ENCODE measurements around the gene HELZ. TPM values are rescaled to one million over a fixed set of nuclear protein-coding genes. Genes with fewer than 3 reads are reported as not detected.
"Not testable (repeated sequence)": the region's sequence is repeated elsewhere in the genome, so short reads cannot be mapped to it uniquely, and the experiment has no call there.

HELZ gene
- polyA plus RNA-seq, 1 donor: 25.7 TPM

DNA sequence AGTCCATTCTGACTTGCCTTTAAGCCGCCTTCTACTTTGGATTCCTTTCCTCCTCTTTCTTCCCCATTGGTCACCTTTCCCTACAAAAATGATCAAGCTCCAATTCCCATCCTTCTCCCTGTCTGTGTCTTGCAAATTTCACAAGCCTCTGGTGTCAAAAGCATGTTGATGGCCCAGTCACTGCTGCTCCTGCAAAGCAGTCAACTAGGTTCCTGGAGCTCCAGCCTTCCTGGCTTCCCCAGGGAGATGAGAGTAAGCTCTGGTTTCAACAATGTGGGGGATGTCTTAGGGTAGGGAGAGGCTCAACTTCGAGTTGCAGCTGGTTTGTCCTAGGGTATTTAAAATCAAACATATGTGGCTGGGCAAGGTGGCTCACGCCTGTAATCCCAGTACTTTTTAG, 36.1 kb upstream of the HELZ start:
- Histone ChIP-seq H3K36me3 (ENCODE audit: control insufficient read depth, insufficient read depth, low read length) (no peaks in the 10 kb centered on the region), H3K27me3 (ENCODE audit: control insufficient read depth, insufficient read depth, low read length) (no peaks in the 10 kb centered on the region), H3K4me1 (ENCODE audit: control insufficient read depth, insufficient read depth, low read length) (no peaks in the 10 kb centered on the region), H3K4me3 (ENCODE audit: low read length) (no peak overlapping the region), H3K9me3 (ENCODE audit: control insufficient read depth, low read depth, low read length) (no peaks in the 10 kb centered on the region), H3K27ac (ENCODE audit: low read length) (no peak overlapping the region)
- DNase-seq: no peak
- 86% methylated on average over 1 of the region's 3 CpGs for WGBS (ENCODE audit: insufficient coverage, low lambda C conversion rate)

DNA sequence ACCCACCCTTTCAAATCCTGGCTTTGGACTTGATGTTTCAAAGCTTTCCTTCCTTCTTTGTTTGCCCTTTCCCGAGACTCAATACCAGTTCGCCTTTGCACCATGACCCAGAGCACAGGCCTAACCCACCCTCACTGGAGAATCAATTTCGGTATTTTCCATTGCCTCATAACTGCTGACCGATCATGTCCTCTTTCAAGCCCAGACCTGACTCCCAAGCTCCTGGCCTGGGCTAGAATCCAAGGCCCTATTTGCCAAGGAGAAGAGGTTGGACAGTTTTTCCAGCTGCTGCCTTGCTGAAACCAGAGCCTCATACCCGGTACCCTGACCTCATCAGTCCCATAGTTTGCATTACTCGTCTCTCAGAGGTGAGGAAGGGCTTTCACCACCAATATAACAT, 35.3 kb upstream of the HELZ start:
- no peaks in the 10 kb centered on the region for H3K27me3 ChIP-seq (ENCODE audit: control insufficient read depth, insufficient read depth, low read length)
- H3K36me3 ChIP-seq (ENCODE audit: control insufficient read depth, insufficient read depth, low read length): no peaks in the 10 kb centered on the region
- no peak for DNase-seq
- H3K9me3 ChIP-seq (ENCODE audit: control insufficient read depth, low read depth, low read length): no peaks in the 10 kb centered on the region
- H3K4me3 ChIP-seq (ENCODE audit: low read length): no peak overlapping the region
- no peaks in the 10 kb centered on the region for H3K4me1 ChIP-seq (ENCODE audit: control insufficient read depth, insufficient read depth, low read length)
- no peak overlapping the region for H3K27ac ChIP-seq (ENCODE audit: low read length)
- WGBS (ENCODE audit: insufficient coverage, low lambda C conversion rate): no CpG with 5 or more reads among the region's 6 CpGs

DNA sequence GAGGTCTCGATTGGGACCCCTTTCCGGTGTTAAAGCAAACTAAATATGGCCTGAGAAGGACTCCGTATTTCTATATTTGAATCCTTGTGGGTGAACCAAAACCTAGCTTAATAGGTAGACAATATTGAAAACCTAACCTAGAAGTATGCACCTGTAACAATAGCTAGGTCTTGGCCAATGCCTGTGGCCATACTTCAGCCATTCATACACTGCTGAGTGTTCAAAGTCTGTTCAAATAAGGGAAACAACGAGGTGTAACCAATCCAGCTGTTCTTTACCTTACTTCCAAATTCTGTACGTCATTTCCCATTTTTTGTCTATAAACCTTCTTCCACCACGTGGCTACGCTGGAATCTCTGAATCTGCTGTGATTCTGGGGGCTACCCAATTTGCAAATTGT, 34.1 kb upstream of the HELZ start:
- Histone ChIP-seq H3K36me3 (ENCODE audit: control insufficient read depth, insufficient read depth, low read length) (no peaks in the 10 kb centered on the region), H3K27ac (ENCODE audit: low read length) (no peak overlapping the region), H3K27me3 (ENCODE audit: control insufficient read depth, insufficient read depth, low read length) (no peaks in the 10 kb centered on the region), H3K4me3 (ENCODE audit: low read length) (no peak overlapping the region), H3K9me3 (ENCODE audit: control insufficient read depth, low read depth, low read length) (no peaks in the 10 kb centered on the region), H3K4me1 (ENCODE audit: control insufficient read depth, insufficient read depth, low read length) (no peaks in the 10 kb centered on the region)
- WGBS (ENCODE audit: insufficient coverage, low lambda C conversion rate): 78% methylated on average over 6 of the region's 7 CpGs
- DNase-seq: no peak

- H3K9me3 ChIP-seq (ENCODE audit: control insufficient read depth, low read depth, low read length): no peaks in the 10 kb centered on the region
- DNase-seq: no peak
- no peaks in the 10 kb centered on the region for H3K4me1 ChIP-seq (ENCODE audit: control insufficient read depth, insufficient read depth, low read length)
- H3K27ac ChIP-seq (ENCODE audit: low read length): no peak overlapping the region
- H3K4me3 ChIP-seq (ENCODE audit: low read length): no peak overlapping the region
- no peaks in the 10 kb centered on the region for H3K36me3 ChIP-seq (ENCODE audit: control insufficient read depth, insufficient read depth, low read length)
- no peaks in the 10 kb centered on the region for H3K27me3 ChIP-seq (ENCODE audit: control insufficient read depth, insufficient read depth, low read length)
- no CpG with 5 or more reads among the region's 10 CpGs for WGBS (ENCODE audit: insufficient coverage, low lambda C conversion rate)
Observed at GRCh38 chr17:67278363-67278762, 33.4 kb upstream of the HELZ start.

- no peak overlapping the region for H3K27ac ChIP-seq (ENCODE audit: low read length)
- no peak overlapping the region for H3K4me3 ChIP-seq (ENCODE audit: low read length)
- H3K4me1 ChIP-seq (ENCODE audit: control insufficient read depth, insufficient read depth, low read length): no peaks in the 10 kb centered on the region
- no CpG with 5 or more reads among the region's 10 CpGs for WGBS (ENCODE audit: insufficient coverage, low lambda C conversion rate)
- no peaks in the 10 kb centered on the region for H3K27me3 ChIP-seq (ENCODE audit: control insufficient read depth, insufficient read depth, low read length)
- no peaks in the 10 kb centered on the region for H3K36me3 ChIP-seq (ENCODE audit: control insufficient read depth, insufficient read depth, low read length)
- no peak for DNase-seq
- no peaks in the 10 kb centered on the region for H3K9me3 ChIP-seq (ENCODE audit: control insufficient read depth, low read depth, low read length)
Observed at GRCh38 chr17:67276075-67276474, 31.1 kb upstream of the HELZ start.

GRCh38 chr17:67274466-67274865, 29.5 kb upstream of the HELZ start:
- H3K27ac ChIP-seq (ENCODE audit: low read length): no peak overlapping the region
- no CpG with 5 or more reads among the region's 5 CpGs for WGBS (ENCODE audit: insufficient coverage, low lambda C conversion rate)
- H3K4me1 ChIP-seq (ENCODE audit: control insufficient read depth, insufficient read depth, low read length): no peaks in the 10 kb centered on the region
- H3K4me3 ChIP-seq (ENCODE audit: low read length): no peak overlapping the region
- no peaks in the 10 kb centered on the region for H3K27me3 ChIP-seq (ENCODE audit: control insufficient read depth, insufficient read depth, low read length)
- no peaks in the 10 kb centered on the region for H3K36me3 ChIP-seq (ENCODE audit: control insufficient read depth, insufficient read depth, low read length)
- peak; percentile 30 to 44 for DNase-seq
- H3K9me3 ChIP-seq (ENCODE audit: control insufficient read depth, low read depth, low read length): no peaks in the 10 kb centered on the region

- no peaks in the 10 kb centered on the region for H3K4me1 ChIP-seq (ENCODE audit: control insufficient read depth, insufficient read depth, low read length)
- WGBS (ENCODE audit: insufficient coverage, low lambda C conversion rate): 100% methylated on average over 2 of the region's 2 CpGs
Observed at GRCh38 chr17:67273900-67274299, 28.9 kb upstream of the HELZ start.

GRCh38 chr17:67272312-67273047, 27.5 kb upstream of the HELZ start:
- Histone ChIP-seq H3K4me3 (ENCODE audit: low read length) (no peak overlapping the region), H3K27me3 (ENCODE audit: control insufficient read depth, insufficient read depth, low read length) (no peaks in the 10 kb centered on the region), H3K4me1 (ENCODE audit: control insufficient read depth, insufficient read depth, low read length) (no peaks in the 10 kb centered on the region), H3K36me3 (ENCODE audit: control insufficient read depth, insufficient read depth, low read length) (no peaks in the 10 kb centered on the region), H3K9me3 (ENCODE audit: control insufficient read depth, low read depth, low read length) (no peaks in the 10 kb centered on the region), H3K27ac (ENCODE audit: low read length) (no peak overlapping the region)
- no peak for DNase-seq
- WGBS (ENCODE audit: insufficient coverage, low lambda C conversion rate): 100% methylated on average over 1 of the region's 13 CpGs

More at GRCh38 chr17:67273900-67274299, 28.9 kb upstream of the HELZ start:
- no peak overlapping the region for H3K4me3 ChIP-seq (ENCODE audit: low read length)
- DNase-seq: no peak
- H3K36me3 ChIP-seq (ENCODE audit: control insufficient read depth, insufficient read depth, low read length): no peaks in the 10 kb centered on the region
- no peak overlapping the region for H3K27ac ChIP-seq (ENCODE audit: low read length)
- H3K27me3 ChIP-seq (ENCODE audit: control insufficient read depth, insufficient read depth, low read length): no peaks in the 10 kb centered on the region
- H3K9me3 ChIP-seq (ENCODE audit: control insufficient read depth, low read depth, low read length): no peaks in the 10 kb centered on the region

DNA sequence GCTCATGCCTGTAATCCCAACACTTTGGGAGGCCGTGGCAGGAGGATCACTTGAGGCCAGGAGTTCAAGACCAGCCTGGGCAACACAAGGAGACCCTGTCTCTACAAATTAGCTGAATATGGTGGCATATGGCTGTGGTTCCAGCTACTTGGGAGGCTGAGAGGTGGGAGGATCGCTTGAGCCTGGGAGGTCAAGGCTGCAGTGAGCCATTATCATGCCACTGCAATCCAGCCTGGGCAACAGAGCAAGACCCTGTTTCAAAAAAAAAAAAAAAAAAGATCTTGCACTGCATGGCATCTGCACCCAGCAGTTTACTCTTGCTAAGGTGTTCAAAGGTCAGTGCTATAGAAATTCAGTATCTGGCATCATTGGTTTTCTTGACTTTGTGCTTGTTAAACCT, 26.2 kb upstream of the HELZ start:
- not testable (repeated sequence) for H3K27me3 ChIP-seq (ENCODE audit: control insufficient read depth, insufficient read depth, low read length); H3K9me3 ChIP-seq (ENCODE audit: control insufficient read depth, low read depth, low read length); H3K4me3 ChIP-seq (ENCODE audit: low read length); H3K4me1 ChIP-seq (ENCODE audit: control insufficient read depth, insufficient read depth, low read length); H3K36me3 ChIP-seq (ENCODE audit: control insufficient read depth, insufficient read depth, low read length); DNase-seq; H3K27ac ChIP-seq (ENCODE audit: low read length)
- WGBS (ENCODE audit: insufficient coverage, low lambda C conversion rate): no CpG with 5 or more reads among the region's 2 CpGs

DNA sequence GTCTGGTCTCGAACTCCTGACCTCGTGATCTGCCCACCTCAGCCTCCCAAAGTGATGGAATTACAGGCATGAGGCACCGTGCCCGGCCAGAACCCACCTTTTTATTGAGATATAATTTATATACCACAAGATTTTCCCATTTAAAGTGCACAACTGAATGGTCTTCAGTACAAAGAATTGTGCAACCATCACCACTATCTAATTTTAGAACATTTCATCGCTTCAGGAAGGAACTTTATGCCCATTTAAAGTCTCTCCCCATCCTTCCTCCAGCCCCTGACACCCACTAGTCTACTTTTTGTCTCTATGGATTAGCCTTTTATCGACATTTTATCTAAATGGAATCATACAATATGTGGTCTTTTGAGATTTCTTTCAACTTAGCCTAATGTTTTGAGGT, 25.4 kb upstream of the HELZ start:
- no peaks in the 10 kb centered on the region for H3K36me3 ChIP-seq (ENCODE audit: control insufficient read depth, insufficient read depth, low read length)
- H3K4me3 ChIP-seq (ENCODE audit: low read length): no peak overlapping the region
- no peak for DNase-seq
- no peaks in the 10 kb centered on the region for H3K27me3 ChIP-seq (ENCODE audit: control insufficient read depth, insufficient read depth, low read length)
- no peak overlapping the region for H3K27ac ChIP-seq (ENCODE audit: low read length)
- H3K4me1 ChIP-seq (ENCODE audit: control insufficient read depth, insufficient read depth, low read length): no peaks in the 10 kb centered on the region
- no peaks in the 10 kb centered on the region for H3K9me3 ChIP-seq (ENCODE audit: control insufficient read depth, low read depth, low read length)
- no CpG with 5 or more reads among the region's 6 CpGs for WGBS (ENCODE audit: insufficient coverage, low lambda C conversion rate)

DNA sequence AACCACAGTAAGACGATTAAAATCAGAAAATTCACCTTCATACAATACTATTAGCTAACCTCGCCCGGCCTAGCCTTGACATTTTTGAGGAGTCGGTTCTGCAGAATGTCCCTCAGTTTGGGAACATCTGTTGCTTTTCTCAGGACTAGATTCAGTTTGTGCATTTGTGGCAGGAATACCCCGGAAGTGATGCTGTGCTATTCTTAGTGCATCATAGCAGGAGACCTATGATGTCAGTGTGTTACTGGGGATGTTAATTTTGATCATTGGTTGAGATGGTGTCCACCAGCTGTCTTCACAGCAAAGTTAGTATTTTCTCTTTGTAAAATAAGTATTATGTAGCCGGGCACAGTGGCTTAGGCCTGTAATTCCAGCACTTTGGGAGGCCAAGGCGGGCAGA, 21.5 kb upstream of the HELZ start:
- DNase-seq: no peak
- no CpG with 5 or more reads among the region's 7 CpGs for WGBS (ENCODE audit: insufficient coverage, low lambda C conversion rate)
- no peaks in the 10 kb centered on the region for H3K36me3 ChIP-seq (ENCODE audit: control insufficient read depth, insufficient read depth, low read length)
- no peak overlapping the region for H3K4me3 ChIP-seq (ENCODE audit: low read length)
- no peak overlapping the region for H3K27ac ChIP-seq (ENCODE audit: low read length)
- H3K4me1 ChIP-seq (ENCODE audit: control insufficient read depth, insufficient read depth, low read length): peaks cover 3% of the 10 kb centered on the region
- H3K27me3 ChIP-seq (ENCODE audit: control insufficient read depth, insufficient read depth, low read length): no peaks in the 10 kb centered on the region
- no peaks in the 10 kb centered on the region for H3K9me3 ChIP-seq (ENCODE audit: control insufficient read depth, low read depth, low read length)

Data from large intestine (tissue), 3 donors.